Measurements from ENCODE around the gene ATP6V1F.

The ATP6V1F gene

GRCh38 chr7:128833946-128834325 is 28.7 kb upstream of the ATP6V1F start:
- H3K4me3 ChIP-seq (ENCODE audit: low read depth, low read length), result peak overlapping the region; percentile 98

DNA sequence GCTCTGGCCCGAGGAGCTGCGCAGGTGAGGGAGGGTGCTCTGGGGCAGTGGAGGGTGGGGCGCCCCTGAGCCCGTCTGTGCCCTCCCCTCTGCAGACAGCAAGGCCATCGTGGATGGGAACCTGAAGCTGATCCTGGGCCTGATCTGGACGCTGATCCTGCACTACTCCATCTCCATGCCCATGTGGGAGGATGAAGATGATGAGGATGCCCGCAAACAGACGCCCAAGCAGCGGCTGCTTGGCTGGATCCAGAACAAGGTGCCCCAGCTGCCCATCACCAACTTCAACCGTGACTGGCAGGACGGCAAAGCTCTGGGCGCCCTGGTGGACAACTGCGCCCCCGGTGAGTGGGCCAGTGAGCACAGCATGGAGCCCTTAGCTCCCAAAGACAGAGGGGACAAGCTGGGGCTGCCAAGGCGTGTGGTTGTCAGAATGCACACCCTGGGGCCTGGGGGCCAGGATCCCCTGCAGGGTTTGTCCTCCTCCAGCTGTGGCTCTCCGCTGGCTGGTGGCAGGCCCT is 27.4 kb upstream of the ATP6V1F start:
- no peak overlapping the region for H3K4me3 ChIP-seq (ENCODE audit: low read depth, low read length)
- no peak for DNase-seq (ENCODE audit: low read depth)

More at GRCh38 chr7:128833946-128834325, 28.7 kb upstream of the ATP6V1F start:
- no peak for DNase-seq (ENCODE audit: low read depth)

GRCh38 chr7:128835790-128836641 is 26.6 kb upstream of the ATP6V1F start:
- H3K4me3 ChIP-seq (ENCODE audit: low read depth, low read length), result no peak overlapping the region

GRCh38 chr7:128836729-128837348 is 25.8 kb upstream of the ATP6V1F start:
- H3K4me3 ChIP-seq (ENCODE audit: low read depth, low read length), result no peak overlapping the region
- DNase-seq (ENCODE audit: low read depth), result no peak

More at GRCh38 chr7:128835790-128836641, 26.6 kb upstream of the ATP6V1F start:
- DNase-seq (ENCODE audit: low read depth), result no peak

DNA sequence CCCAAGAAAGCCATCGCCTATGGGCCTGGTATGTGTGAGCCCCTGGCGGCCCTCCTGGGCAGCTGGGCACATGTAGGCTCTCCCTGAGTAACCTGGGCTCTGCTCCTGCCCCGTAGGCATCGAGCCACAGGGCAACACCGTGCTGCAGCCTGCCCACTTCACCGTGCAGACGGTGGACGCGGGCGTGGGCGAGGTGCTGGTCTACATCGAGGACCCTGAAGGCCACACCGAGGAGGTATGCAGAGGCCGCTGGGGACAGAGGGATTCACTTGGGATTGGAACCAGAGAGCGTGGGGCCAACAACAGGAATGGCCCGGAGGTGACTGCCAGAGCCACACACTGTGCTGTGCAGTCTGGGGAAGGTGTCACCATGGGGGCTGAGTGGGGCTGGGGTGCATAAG is 25.1 kb upstream of the ATP6V1F start:
- H3K4me3 ChIP-seq (ENCODE audit: low read depth, low read length), result no peak overlapping the region
- no peak for DNase-seq (ENCODE audit: low read depth)

GRCh38 chr7:128838109-128838779 is 24.4 kb upstream of the ATP6V1F start:
- H3K4me3 ChIP-seq (ENCODE audit: low read depth, low read length), result no peak overlapping the region
- DNase-seq (ENCODE audit: low read depth), result no peak

- H3K4me3 ChIP-seq (ENCODE audit: low read depth, low read length), result no peak overlapping the region
- no peak for DNase-seq (ENCODE audit: low read depth)
These were observed 23.5 kb upstream of the ATP6V1F start for GRCh38 chr7:128838981-128839731.

DNA sequence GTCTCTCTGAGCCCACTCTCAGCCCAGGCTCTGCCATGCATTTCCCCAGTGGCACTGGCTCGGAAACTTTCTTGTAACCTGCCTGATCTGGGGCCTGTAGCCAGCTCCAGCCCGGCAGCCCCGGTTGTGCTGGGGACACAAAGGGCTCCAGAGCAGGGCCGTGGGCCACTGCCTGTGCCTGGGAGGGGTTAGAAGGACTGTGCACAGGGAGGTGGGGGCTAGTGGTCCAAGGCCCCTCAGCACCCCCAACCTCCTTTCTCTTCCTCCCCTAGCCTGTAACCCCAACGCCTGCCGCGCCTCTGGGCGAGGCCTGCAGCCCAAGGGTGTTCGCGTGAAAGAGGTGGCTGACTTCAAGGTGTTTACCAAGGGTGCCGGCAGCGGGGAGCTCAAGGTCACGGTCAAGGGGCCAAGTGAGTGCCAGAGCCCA is 22.9 kb upstream of the ATP6V1F start:
- no peak overlapping the region for H3K4me3 ChIP-seq (ENCODE audit: low read depth, low read length)
- no peak for DNase-seq (ENCODE audit: low read depth)

DNA sequence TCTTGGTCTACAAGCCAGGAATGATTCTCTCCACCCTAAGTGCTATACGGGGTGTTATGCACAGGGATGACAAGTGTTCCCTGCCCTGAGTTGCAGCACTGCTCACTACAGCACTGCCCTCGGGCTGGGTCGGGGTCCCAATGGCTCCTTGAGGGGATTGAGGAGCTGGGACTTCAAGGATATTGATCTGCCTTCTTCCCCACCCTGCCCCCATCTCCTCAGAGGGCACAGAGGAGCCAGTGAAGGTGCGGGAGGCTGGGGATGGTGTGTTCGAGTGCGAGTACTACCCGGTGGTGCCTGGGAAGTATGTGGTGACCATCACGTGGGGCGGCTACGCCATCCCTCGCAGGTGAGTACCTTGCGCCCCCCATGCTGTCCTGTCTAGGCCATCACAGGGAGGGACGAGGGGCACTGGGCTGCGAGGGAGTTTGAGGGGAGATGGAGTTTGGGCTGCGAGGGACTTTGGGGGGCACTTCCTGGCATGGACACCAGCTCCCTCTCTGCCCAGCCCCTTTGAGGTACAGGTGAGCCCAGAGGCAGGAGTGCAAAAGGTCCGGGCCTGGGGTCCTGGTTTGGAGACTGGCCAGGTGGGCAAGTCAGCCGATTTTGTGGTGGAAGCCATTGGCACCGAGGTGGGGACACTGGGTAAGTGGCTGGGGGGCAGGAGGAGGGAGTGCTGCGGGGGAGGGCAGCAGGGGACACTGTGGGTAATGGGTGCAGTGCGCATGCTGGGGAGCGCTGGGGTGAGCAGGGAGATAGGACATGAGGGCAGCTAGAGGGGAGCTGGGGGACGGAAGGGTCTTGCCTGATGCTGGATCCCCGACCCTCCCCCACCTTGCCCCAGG is 22.1 kb upstream of the ATP6V1F start:
- no peak for DNase-seq (ENCODE audit: low read depth)
- no peak overlapping the region for H3K4me3 ChIP-seq (ENCODE audit: low read depth, low read length)

GRCh38 chr7:128841171-128841690 is 21.4 kb upstream of the ATP6V1F start:
- no peak for DNase-seq (ENCODE audit: low read depth)
- no peak overlapping the region for H3K4me3 ChIP-seq (ENCODE audit: low read depth, low read length)

GRCh38 chr7:128841921-128842673 is 20.6 kb upstream of the ATP6V1F start:
- no peak overlapping the region for H3K4me3 ChIP-seq (ENCODE audit: low read depth, low read length)
- no peak for DNase-seq (ENCODE audit: low read depth)

DNA sequence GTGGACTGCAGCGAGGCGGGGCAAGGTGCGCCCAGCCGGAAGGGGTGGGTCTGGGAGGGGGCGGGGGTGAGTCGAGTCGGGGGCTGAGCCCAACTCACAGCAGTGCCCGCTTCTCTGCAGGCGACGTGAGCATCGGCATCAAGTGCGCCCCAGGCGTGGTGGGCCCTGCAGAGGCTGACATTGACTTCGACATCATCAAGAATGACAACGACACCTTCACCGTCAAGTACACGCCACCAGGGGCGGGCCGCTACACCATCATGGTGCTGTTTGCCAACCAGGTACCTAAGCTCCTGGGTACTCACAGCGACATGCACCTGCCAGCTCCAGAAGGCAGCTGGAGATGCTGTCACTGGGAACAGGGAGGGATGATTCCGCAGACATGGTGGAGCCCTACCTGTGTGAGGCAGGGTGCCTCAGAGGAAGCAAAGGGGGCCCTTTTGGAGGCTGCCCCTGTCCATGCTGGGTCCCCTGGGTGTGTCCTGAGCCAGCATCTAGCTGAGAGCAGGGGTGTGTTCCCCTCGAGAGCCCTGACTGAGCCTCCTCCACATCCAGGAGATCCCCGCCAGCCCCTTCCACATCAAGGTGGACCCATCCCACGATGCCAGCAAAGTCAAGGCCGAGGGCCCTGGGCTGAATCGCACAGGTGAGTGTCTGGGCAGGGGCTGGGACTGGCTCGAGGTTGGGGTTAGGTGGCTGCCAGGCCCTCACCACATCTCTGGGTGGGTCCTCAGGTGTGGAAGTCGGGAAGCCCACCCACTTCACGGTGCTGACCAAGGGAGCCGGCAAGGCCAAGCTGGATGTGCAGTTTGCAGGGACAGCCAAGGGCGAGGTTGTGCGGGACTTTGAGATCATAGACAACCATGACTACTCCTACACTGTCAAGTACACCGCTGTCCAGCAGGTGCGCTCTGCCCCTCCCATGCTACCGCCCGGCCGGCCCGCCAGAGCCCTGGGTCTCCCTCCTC is 19.7 kb upstream of the ATP6V1F start:
- no peak overlapping the region for H3K4me3 ChIP-seq (ENCODE audit: low read depth, low read length)
- no peak for DNase-seq (ENCODE audit: low read depth)

GRCh38 chr7:128843938-128844621 is 18.6 kb upstream of the ATP6V1F start:
- H3K4me3 ChIP-seq (ENCODE audit: low read depth, low read length), result no peak overlapping the region
- no peak for DNase-seq (ENCODE audit: low read depth)

GRCh38 chr7:128844777-128845311 is 17.8 kb upstream of the ATP6V1F start:
- no peak overlapping the region for H3K4me3 ChIP-seq (ENCODE audit: low read depth, low read length)
- DNase-seq (ENCODE audit: low read depth), result no peak

- H3K4me3 ChIP-seq (ENCODE audit: low read depth, low read length), result no peak overlapping the region
- DNase-seq (ENCODE audit: low read depth), result no peak
These were observed 17.2 kb upstream of the ATP6V1F start for GRCh38 chr7:128845475-128845874.

GRCh38 chr7:128845987-128846386 is 16.7 kb upstream of the ATP6V1F start:
- H3K4me3 ChIP-seq (ENCODE audit: low read depth, low read length), result no peak overlapping the region
- DNase-seq (ENCODE audit: low read depth), result no peak
